ENCODE data around the gene IL22RA2. TPM values are rescaled to one million over a fixed set of nuclear protein-coding genes. Genes with fewer than 3 reads are reported as not detected.

Gene IL22RA2
- total RNA-seq, 4 donors from 2014 or later = not detected

- TF ChIP-seq POLR2A (IDR thresholded peaks at IDR 0.05; ENCODE audit: low read depth) (no peak), POLR2AphosphoS5 (IDR thresholded peaks at IDR 0.05) (no peak), EP300 (IDR thresholded peaks at IDR 0.05) (no peak)
- TF ChIP-seq, protein P1, sequence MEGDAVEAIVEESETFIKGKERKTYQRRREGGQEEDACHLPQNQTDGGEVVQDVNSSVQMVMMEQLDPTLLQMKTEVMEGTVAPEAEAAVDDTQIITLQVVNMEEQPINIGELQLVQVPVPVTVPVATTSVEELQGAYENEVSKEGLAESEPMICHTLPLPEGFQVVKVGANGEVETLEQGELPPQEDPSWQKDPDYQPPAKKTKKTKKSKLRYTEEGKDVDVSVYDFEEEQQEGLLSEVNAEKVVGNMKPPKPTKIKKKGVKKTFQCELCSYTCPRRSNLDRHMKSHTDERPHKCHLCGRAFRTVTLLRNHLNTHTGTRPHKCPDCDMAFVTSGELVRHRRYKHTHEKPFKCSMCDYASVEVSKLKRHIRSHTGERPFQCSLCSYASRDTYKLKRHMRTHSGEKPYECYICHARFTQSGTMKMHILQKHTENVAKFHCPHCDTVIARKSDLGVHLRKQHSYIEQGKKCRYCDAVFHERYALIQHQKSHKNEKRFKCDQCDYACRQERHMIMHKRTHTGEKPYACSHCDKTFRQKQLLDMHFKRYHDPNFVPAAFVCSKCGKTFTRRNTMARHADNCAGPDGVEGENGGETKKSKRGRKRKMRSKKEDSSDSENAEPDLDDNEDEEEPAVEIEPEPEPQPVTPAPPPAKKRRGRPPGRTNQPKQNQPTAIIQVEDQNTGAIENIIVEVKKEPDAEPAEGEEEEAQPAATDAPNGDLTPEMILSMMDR (IDR thresholded peaks at IDR 0.05) = no peak
- no peaks in the 10 kb centered on the region for H3K36me3 ChIP-seq
- DNase-seq (ENCODE audit: extremely low spot score) = no peak
- intact Hi-C loops (cut with DNase I) = no loop called here
- 77% methylated on average over 1 of the region's 1 CpG for WGBS
- peaks cover 0 to 7% (median 0%) of the 10 kb centered on the region in 4 donors for H3K4me1 ChIP-seq
- no peak overlapping the region for H3K4me3 ChIP-seq
- H3K27me3 ChIP-seq = no peaks in the 10 kb centered on the region
- H3K9me3 ChIP-seq = no peaks in the 10 kb centered on the region
- H3K27ac ChIP-seq (replicated peaks in 1 of 4) = no peak overlapping the region
These were observed 16.8 kb downstream of the IL22RA2 start for GRCh38 chr6:137156650-137157049.

- DNase-seq (ENCODE audit: extremely low spot score) = no peak
- H3K9me3 ChIP-seq = no peaks in the 10 kb centered on the region
These were observed 17.6 kb downstream of the IL22RA2 start for GRCh38 chr6:137155830-137156229.

DNA sequence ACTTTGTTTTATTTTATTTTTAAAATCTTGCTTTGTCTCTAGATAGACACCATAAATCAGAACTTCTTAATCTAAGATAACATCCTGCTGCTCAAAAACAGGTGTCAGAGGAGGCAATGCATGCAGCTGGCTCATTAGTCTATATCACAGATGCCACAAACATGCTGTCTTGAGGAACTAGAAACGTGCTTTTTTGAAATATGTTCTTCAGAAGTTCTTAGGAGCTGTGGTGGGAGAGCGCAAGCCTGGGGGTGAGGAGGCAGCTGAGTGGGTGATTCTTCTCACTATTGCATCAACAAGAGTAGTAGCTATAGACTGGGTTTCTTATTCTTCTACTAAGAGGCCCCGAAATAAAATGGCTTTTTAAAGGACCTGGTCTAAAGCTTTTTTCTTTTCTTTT lies 23.4 kb downstream of the IL22RA2 start:
- Histone ChIP-seq H3K4me1 (no peaks in the 10 kb centered on the region), H3K36me3 (no peaks in the 10 kb centered on the region), H3K27me3 (no peaks in the 10 kb centered on the region), H3K9me3 (no peaks in the 10 kb centered on the region), H3K4me3 (no peak overlapping the region), H3K27ac (replicated peaks in 1 of 4) (no peak overlapping the region)
- TF ChIP-seq POLR2A (IDR thresholded peaks at IDR 0.05; ENCODE audit: low read depth) (no peak), EP300 (IDR thresholded peaks at IDR 0.05) (no peak)
- DNase-seq (ENCODE audit: extremely low spot score) = no peak
- 74% methylated on average over 3 of the region's 3 CpGs for WGBS
- intact Hi-C loops (cut with DNase I) = no loop called here

More at GRCh38 chr6:137155830-137156229, 17.6 kb downstream of the IL22RA2 start:
- TF ChIP-seq POLR2AphosphoS5 (IDR thresholded peaks at IDR 0.05) (no peak), EP300 (IDR thresholded peaks at IDR 0.05) (no peak)
- TF ChIP-seq, protein P1 (IDR thresholded peaks at IDR 0.05) = no peak
- no peaks in the 10 kb centered on the region for H3K36me3 ChIP-seq
- 78% methylated on average over 2 of the region's 2 CpGs for WGBS
- H3K27me3 ChIP-seq = no peaks in the 10 kb centered on the region
- H3K4me3 ChIP-seq = no peak overlapping the region
- H3K4me1 ChIP-seq = peaks cover 0 to 7% (median 0%) of the 10 kb centered on the region in 4 donors
- intact Hi-C loops (cut with DNase I) = no loop called here
- no peak overlapping the region for H3K27ac ChIP-seq (replicated peaks in 1 of 4)

GRCh38 chr6:137149035-137149393 lies 24.4 kb downstream of the IL22RA2 start:
- no peaks in the 10 kb centered on the region for H3K36me3 ChIP-seq
- no peak overlapping the region for H3K27ac ChIP-seq (replicated peaks in 1 of 4)
- WGBS = 53% methylated on average over 1 of the region's 1 CpG
- no peaks in the 10 kb centered on the region for H3K9me3 ChIP-seq
- H3K4me1 ChIP-seq = no peaks in the 10 kb centered on the region
- no peak for DNase-seq (ENCODE audit: extremely low spot score)
- TF ChIP-seq POLR2AphosphoS5 (IDR thresholded peaks at IDR 0.05) (no peak), POLR2A (IDR thresholded peaks at IDR 0.05; ENCODE audit: low read depth) (no peak), EP300 (IDR thresholded peaks at IDR 0.05) (no peak)
- TF ChIP-seq, protein P1 (IDR thresholded peaks at IDR 0.05) = no peak
- intact Hi-C loops (cut with DNase I) = no loop called here
- no peak overlapping the region for H3K4me3 ChIP-seq
- no peaks in the 10 kb centered on the region for H3K27me3 ChIP-seq

DNA sequence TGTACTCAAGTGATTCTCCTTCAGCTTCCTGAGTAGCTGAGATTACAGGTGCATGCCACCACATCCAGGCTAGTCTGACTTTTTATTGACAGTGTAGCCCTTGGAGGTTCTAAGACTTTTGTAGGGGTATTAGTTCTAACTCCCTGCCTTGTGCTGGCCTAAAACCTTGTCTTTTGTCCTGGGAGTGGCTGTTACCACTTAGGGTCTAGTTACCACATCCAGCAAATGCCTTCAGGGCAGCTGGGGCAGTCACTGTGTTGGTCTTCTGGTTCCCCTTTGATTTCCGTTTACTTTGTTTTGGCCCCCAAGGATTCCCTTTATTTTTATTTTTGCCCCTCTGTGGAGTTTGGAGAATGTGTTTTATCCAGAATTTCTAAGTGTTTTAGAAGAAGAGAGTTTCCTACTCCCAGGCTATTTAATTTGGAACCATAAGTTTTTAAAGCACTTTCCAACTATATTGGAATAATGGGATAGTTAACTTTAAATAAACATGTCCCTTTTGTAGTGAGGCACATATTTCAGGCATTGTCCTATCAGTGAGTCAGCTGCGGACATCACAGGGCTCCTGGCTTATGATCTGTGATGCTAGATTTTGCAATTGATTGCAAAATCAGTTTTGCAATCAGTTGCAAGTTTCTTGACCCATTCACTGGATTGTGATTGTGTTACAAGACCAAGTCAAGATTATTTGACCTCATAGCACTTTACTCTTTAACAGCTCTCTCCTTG lies 25.0 kb downstream of the IL22RA2 start:
- 62% methylated on average over 2 of the region's 2 CpGs for WGBS
- Histone ChIP-seq H3K27me3 (no peaks in the 10 kb centered on the region), H3K36me3 (no peaks in the 10 kb centered on the region), H3K9me3 (no peaks in the 10 kb centered on the region), H3K4me1 (no peaks in the 10 kb centered on the region), H3K4me3 (no peak overlapping the region), H3K27ac (replicated peaks in 1 of 4) (peak overlapping the region in 1 of 4 donors; percentile 41)
- intact Hi-C loops (cut with DNase I) = no loop called here
- TF ChIP-seq POLR2AphosphoS5 (IDR thresholded peaks at IDR 0.05) (peak; percentile 45 to 62), EP300 (IDR thresholded peaks at IDR 0.05) (no peak), POLR2A (IDR thresholded peaks at IDR 0.05; ENCODE audit: low read depth) (no peak)
- TF ChIP-seq, protein P1 (IDR thresholded peaks at IDR 0.05) = no peak
- no peak for DNase-seq (ENCODE audit: extremely low spot score)
